Heart left ventricle (tissue), 13 donors: ENCODE measurements around the gene RBM20.

Experiments
- CTCF ChIP-seq, 12 donors: fragments of 200-600 bp; sonication (generic) in 4 of 12; IDR thresholded peaks; one replicate each; pipeline versions ENCODE4 v1.5.0 to v1.8.0; 2018 to 2022; ENCODE audit warnings: antibody characterized with exemption in 12 of 12, mild to moderate bottlenecking in 5 of 12
- POLR2A ChIP-seq, 2 donors: fragments of 450-650 bp; IDR thresholded peaks; one replicate each; pipeline ENCODE4 v1.6.1; 2017; ENCODE audit warnings: antibody characterized with exemption in 2 of 2, mild to moderate bottlenecking in 2 of 2, moderate library complexity in 2 of 2
- donor health status: ischemic (EF 13 %, LVEDD 7.1; RV severe dilation, severe dysfunction).
- donor health status: DM: no; HTN: yes; CAD: no.
- donor health status: DM: no; HTN: no; CAD: no.
- donor health status: ischemic (EF 25% LVEDD 6.9; RV normal size, moderate dysfunction).
- donor health status: ischemic (EF 25% LVEDD 5.7; RV mildly dilated, moderate dysfunction).
- donor health status: ischemic (EF 35%, LVEDD 5.7; RV mildly dilated, moderate dysfunction).
- donor health status: nonischemic (EF 11% LVEDD 7.7; RV severe dilation, severe dysfunction).
- donor health status: DM: yes; HTN: yes; CAD: no.
- donor health status: PGD.
- donor health status: ischemic (EF 29% LVEDD 5.4; RV normal size, mild dysfunction).
- donor health status: nonischemic (EF 23%, LVEDD 6.1; RV moderate dilation, normal function).

- TF ChIP-seq CTCF (IDR thresholded peaks at IDR 0.05) = no peak
- no peak for TF ChIP-seq POLR2A (IDR thresholded peaks at IDR 0.05)
Observed at GRCh38 chr10:110802551-110803238, 158.6 kb downstream of the RBM20 start.
